SK-N-SH treated with all-trans-retinoic acid at 6 μM for 48 hours (cell line): ENCODE data around the gene HPS4.
"Not testable (repeated sequence)": the region's sequence is repeated elsewhere in the genome, so short reads cannot be mapped to it uniquely, and the experiment has no call there.

Experiments
- ATAC-seq: fragments of 200-7000 bp; cut with Tn5 transposase; 3 replicates; pipeline ENCODE4 v1.9.1; 2020; ENCODE audit warnings: mild to moderate bottlenecking, moderate library complexity
- ARNTL ChIP-seq: fragments of 450-650 bp; formaldehyde crosslinking; IDR thresholded peaks from 2 replicates; pipeline ENCODE4 v1.5.0; 2020; ENCODE audit warnings: low read depth, mild to moderate bottlenecking, moderate library complexity, borderline replicate concordance
- BACH2 ChIP-seq: fragments of 250-450 bp; sonication (Bioruptor Pico); IDR thresholded peaks from 2 replicates; pipeline ENCODE4 v1.9.0; 2021; ENCODE audit warnings: mild to moderate bottlenecking, borderline replicate concordance
- CSDC2 ChIP-seq: fragments of 250-450 bp; sonication (Bioruptor Pico); IDR thresholded peaks from 2 replicates; pipeline ENCODE4 v1.5.0; 2020; ENCODE audit warnings: mild to moderate bottlenecking, moderate library complexity
- ESRRG ChIP-seq: fragments of 250-450 bp; sonication (Bioruptor Pico); IDR thresholded peaks from 2 replicates; pipeline ENCODE4 v1.6.1; 2021; ENCODE audit warnings: mild to moderate bottlenecking
- GLIS3 ChIP-seq: fragments of 250-450 bp; sonication (Bioruptor Pico); IDR thresholded peaks from 2 replicates; pipeline ENCODE4 v1.5.0; 2020; ENCODE audit warnings: mild to moderate bottlenecking, moderate library complexity
- ISL1 ChIP-seq: fragments of 250-450 bp; sonication (Bioruptor Pico); IDR thresholded peaks from 2 replicates; pipeline ENCODE4 v2.1.2; 2022; ENCODE audit warnings: mild to moderate bottlenecking, moderate library complexity
- OSR1 ChIP-seq: fragments of 250-450 bp; sonication (Bioruptor Pico); IDR thresholded peaks from 2 replicates; pipeline ENCODE4 v1.8.0; 2022; ENCODE audit warnings: moderate library complexity, mild to moderate bottlenecking, inconsistent platforms
- PPARA ChIP-seq: fragments of 250-450 bp; sonication (Bioruptor Pico); IDR thresholded peaks from 2 replicates; pipeline ENCODE4 v1.5.0; 2020; ENCODE audit warnings: mild to moderate bottlenecking, borderline replicate concordance
- SNAI2 ChIP-seq: fragments of 250-450 bp; sonication (Bioruptor Pico); IDR thresholded peaks from 2 replicates; pipeline ENCODE4 v1.5.0; 2020; ENCODE audit warnings: mild to moderate bottlenecking, moderate library complexity
- TCF4 ChIP-seq: fragments of 250-450 bp; sonication (Bioruptor Pico); IDR thresholded peaks from 2 replicates; pipeline ENCODE4 v1.8.0; 2021; ENCODE audit warnings: mild to moderate bottlenecking, moderate library complexity, borderline replicate concordance
- TOX ChIP-seq: fragments of 250-450 bp; sonication (Bioruptor Pico); IDR thresholded peaks from 2 replicates; pipeline ENCODE4 v1.8.0; 2021; ENCODE audit warnings: mild to moderate bottlenecking, moderate library complexity, borderline replicate concordance
- ZC3H10 ChIP-seq: fragments of 250-450 bp; sonication (Bioruptor Pico); IDR thresholded peaks from 2 replicates; pipeline ENCODE4 v1.5.1; 2021; ENCODE audit warnings: mild to moderate bottlenecking, moderate library complexity
- ZFP3 ChIP-seq: fragments of 250-450 bp; sonication (Bioruptor Pico); IDR thresholded peaks from 2 replicates; pipeline ENCODE4 v1.5.0; 2020; ENCODE audit warnings: mild to moderate bottlenecking, moderate library complexity
- ZFP30 ChIP-seq: fragments of 450-650 bp; formaldehyde crosslinking; IDR thresholded peaks from 2 replicates; pipeline ENCODE4 v1.5.0; 2022; ENCODE audit warnings: mild to moderate bottlenecking, moderate library complexity
- ZNF565 ChIP-seq: fragments of 450-650 bp; formaldehyde crosslinking; conservative IDR thresholded peaks from 2 replicates; pipeline ENCODE4 v1.5.0; 2020; ENCODE audit warnings: low read depth, mild to moderate bottlenecking, moderate library complexity
- ZNF70 ChIP-seq: fragments of 450-650 bp; formaldehyde crosslinking; IDR thresholded peaks from 2 replicates; pipeline ENCODE4 v1.5.0; 2020; ENCODE audit warnings: mild to moderate bottlenecking, moderate library complexity
- ZNF8 ChIP-seq: fragments of 450-650 bp; formaldehyde crosslinking; IDR thresholded peaks from 2 replicates; pipeline ENCODE4 v1.5.0; 2020; ENCODE audit warnings: mild to moderate bottlenecking, moderate library complexity
- TF ChIP-seq, protein P1 (sequence below): fragments of 250-450 bp; sonication (Bioruptor Pico); IDR thresholded peaks from 2 replicates; pipeline ENCODE4 v1.5.1; 2020; ENCODE audit warnings: low read depth, mild to moderate bottlenecking, moderate library complexity
- TF ChIP-seq, protein P2 (sequence below): fragments of 250-450 bp; sonication (Bioruptor Pico); IDR thresholded peaks from 2 replicates; pipeline ENCODE4 v1.8.0; 2020; ENCODE audit warnings: mild to moderate bottlenecking, moderate library complexity, borderline replicate concordance
- TF ChIP-seq, protein P3 (sequence below): fragments of 250-450 bp; sonication (Bioruptor Pico); IDR thresholded peaks from 2 replicates; pipeline ENCODE4 v1.5.1; 2021; ENCODE audit warnings: mild to moderate bottlenecking, moderate library complexity
- TF ChIP-seq, protein P4 (sequence below): fragments of 250-450 bp; sonication (Bioruptor Pico); IDR thresholded peaks from 2 replicates; pipeline ENCODE4 v1.8.0; 2021; ENCODE audit warnings: low read depth, mild to moderate bottlenecking, moderate library complexity, borderline replicate concordance

The HPS4 gene

DNA sequence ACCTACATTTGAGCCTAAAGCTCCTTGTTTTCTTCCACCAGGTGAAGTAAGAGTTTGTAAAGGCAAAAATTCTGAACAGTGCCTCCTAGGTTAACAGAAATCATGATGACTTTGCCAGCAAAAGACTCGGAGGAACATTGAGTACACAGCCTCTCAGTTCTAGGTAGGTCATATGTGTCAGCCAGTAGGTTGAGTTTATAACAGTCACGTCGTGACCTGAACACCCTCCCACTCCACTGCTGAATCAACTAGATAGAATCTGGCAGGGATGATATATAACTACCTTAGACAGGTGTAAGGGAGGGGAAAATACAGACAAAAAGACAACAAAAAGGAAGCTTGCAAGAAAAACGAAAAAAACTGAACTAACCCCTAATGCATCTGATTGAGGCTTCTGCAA, 67.3 kb downstream of the HPS4 start:
- no peak for TF ChIP-seq TCF4 (CRISPR knock-in tag)
- TF ChIP-seq GLIS3 (CRISPR knock-in tag) = no peak
- TF ChIP-seq, protein P1, sequence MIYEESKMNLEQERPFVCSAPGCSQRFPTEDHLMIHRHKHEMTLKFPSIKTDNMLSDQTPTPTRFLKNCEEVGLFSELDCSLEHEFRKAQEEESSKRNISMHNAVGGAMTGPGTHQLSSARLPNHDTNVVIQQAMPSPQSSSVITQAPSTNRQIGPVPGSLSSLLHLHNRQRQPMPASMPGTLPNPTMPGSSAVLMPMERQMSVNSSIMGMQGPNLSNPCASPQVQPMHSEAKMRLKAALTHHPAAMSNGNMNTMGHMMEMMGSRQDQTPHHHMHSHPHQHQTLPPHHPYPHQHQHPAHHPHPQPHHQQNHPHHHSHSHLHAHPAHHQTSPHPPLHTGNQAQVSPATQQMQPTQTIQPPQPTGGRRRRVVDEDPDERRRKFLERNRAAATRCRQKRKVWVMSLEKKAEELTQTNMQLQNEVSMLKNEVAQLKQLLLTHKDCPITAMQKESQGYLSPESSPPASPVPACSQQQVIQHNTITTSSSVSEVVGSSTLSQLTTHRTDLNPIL (CRISPR knock-in tag) = no peak
- TF ChIP-seq CSDC2 (CRISPR knock-in tag) = no peak
- TF ChIP-seq TOX (CRISPR knock-in tag) = no peak
- TF ChIP-seq BACH2 (CRISPR knock-in tag) = no peak
- no peak for TF ChIP-seq ESRRG (CRISPR knock-in tag)
- TF ChIP-seq ZC3H10 (CRISPR knock-in tag) = no peak
- TF ChIP-seq OSR1 (CRISPR knock-in tag) = no peak
- no peak for TF ChIP-seq ZNF70 (CRISPR knock-in tag)
- no peak for TF ChIP-seq ZNF565 (CRISPR knock-in tag)
- no peak for TF ChIP-seq PPARA (CRISPR knock-in tag)
- no peak for TF ChIP-seq ZFP3
- TF ChIP-seq SNAI2 (CRISPR knock-in tag) = no peak
- TF ChIP-seq ZFP30 (CRISPR knock-in tag) = no peak
- no peak for TF ChIP-seq ZNF8 (CRISPR knock-in tag)
- no peak for ATAC-seq

DNA sequence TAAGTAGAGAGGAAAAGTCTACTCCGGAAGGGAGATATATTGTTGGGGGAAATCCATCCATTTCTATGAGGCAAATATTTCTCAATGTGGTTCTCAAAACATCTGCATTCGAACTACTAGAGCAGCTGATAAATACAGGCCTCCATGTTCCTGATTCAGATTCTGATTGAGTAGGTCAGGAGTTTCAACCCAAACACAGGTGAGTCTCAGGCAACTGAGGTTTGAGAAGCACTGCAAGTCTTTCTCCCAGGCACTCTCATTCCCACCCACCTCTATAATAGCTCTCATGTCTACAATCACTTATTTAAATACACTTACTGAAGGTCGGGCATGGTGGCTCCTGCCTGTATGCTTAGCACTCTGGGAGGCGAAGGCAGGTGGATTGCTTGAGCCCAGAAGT, 69.2 kb downstream of the HPS4 start:
- TF ChIP-seq, protein P2, sequence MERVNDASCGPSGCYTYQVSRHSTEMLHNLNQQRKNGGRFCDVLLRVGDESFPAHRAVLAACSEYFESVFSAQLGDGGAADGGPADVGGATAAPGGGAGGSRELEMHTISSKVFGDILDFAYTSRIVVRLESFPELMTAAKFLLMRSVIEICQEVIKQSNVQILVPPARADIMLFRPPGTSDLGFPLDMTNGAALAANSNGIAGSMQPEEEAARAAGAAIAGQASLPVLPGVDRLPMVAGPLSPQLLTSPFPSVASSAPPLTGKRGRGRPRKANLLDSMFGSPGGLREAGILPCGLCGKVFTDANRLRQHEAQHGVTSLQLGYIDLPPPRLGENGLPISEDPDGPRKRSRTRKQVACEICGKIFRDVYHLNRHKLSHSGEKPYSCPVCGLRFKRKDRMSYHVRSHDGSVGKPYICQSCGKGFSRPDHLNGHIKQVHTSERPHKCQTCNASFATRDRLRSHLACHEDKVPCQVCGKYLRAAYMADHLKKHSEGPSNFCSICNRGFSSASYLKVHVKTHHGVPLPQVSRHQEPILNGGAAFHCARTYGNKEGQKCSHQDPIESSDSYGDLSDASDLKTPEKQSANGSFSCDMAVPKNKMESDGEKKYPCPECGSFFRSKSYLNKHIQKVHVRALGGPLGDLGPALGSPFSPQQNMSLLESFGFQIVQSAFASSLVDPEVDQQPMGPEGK (CRISPR knock-in tag) = no peak
- no peak for ATAC-seq

DNA sequence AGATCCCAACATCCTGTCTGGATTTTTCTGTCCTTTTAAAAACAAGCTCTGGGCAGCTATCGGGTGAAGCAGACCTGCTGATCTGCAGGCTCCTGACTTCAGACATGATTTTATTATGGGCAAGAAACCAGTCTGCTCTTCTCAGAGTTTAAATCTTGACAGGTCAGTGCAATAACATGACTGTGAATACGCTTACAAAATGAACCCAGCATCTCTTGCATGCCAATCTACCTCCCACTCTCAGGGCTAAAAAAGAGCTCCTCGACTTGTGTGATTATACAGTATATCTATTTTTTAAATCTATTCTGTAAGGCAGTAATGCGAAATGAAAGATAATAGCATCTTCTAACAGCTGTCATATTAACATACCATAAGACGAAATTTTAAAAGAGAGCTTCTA, 73.2 kb downstream of the HPS4 start:
- TF ChIP-seq ZFP3 (no peak), TOX (CRISPR knock-in tag) (no peak), OSR1 (CRISPR knock-in tag) (no peak), ISL1 (CRISPR knock-in tag) (no peak), ZNF565 (CRISPR knock-in tag) (no peak), ZC3H10 (CRISPR knock-in tag) (no peak), ARNTL (CRISPR knock-in tag) (no peak), SNAI2 (CRISPR knock-in tag) (no peak), CSDC2 (CRISPR knock-in tag) (no peak), BACH2 (CRISPR knock-in tag) (no peak), ZFP30 (CRISPR knock-in tag) (no peak)
- TF ChIP-seq, protein P3, sequence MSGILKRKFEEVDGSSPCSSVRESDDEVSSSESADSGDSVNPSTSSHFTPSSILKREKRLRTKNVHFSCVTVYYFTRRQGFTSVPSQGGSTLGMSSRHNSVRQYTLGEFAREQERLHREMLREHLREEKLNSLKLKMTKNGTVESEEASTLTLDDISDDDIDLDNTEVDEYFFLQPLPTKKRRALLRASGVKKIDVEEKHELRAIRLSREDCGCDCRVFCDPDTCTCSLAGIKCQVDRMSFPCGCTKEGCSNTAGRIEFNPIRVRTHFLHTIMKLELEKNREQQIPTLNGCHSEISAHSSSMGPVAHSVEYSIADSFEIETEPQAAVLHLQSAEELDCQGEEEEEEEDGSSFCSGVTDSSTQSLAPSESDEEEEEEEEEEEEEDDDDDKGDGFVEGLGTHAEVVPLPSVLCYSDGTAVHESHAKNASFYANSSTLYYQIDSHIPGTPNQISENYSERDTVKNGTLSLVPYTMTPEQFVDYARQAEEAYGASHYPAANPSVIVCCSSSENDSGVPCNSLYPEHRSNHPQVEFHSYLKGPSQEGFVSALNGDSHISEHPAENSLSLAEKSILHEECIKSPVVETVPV (CRISPR knock-in tag) = no peak
- TF ChIP-seq, protein P1 (CRISPR knock-in tag) = no peak
- TF ChIP-seq, protein P2 (CRISPR knock-in tag) = no peak
- TF ChIP-seq, all 23 proteins: peak for 0
- no peak for ATAC-seq

DNA sequence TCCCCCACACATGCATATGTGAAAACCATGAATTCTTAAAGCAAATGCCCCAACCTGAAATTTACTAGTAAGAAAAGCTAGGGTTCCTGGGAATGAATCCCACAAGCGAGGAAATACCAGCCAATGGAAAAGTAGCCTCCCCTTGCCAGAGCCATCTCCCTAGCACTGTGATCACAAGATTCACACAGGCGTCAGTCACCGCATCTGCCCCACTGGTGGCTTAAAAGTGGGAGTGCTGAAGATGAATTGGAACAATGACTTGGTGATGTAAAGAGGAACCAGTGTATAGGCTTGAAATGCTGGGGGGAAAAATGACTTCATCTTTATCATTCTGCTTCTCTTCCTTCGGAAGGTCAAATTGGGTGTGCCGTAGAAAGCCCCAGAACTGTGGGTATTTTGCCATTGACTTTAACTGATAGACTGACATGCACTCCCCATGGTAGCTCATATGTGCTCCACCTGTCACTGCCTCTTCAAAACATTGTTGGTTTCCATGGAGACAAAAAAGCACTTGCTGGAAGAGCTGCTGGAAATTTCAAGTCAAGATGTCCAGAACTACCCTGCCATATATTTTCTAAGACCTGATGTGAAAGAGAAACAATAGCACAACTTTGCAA, 73.8 kb downstream of the HPS4 start:
- ATAC-seq = no peak
- TF ChIP-seq, protein P4, sequence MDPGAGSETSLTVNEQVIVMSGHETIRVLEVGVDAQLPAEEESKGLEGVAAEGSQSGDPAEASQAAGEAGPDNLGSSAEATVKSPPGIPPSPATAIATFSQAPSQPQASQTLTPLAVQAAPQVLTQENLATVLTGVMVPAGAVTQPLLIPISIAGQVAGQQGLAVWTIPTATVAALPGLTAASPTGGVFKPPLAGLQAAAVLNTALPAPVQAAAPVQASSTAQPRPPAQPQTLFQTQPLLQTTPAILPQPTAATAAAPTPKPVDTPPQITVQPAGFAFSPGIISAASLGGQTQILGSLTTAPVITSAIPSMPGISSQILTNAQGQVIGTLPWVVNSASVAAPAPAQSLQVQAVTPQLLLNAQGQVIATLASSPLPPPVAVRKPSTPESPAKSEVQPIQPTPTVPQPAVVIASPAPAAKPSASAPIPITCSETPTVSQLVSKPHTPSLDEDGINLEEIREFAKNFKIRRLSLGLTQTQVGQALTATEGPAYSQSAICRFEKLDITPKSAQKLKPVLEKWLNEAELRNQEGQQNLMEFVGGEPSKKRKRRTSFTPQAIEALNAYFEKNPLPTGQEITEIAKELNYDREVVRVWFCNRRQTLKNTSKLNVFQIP = no peak
- TF ChIP-seq ZNF8 (CRISPR knock-in tag) (no peak), PPARA (CRISPR knock-in tag) (no peak), ZFP3 (no peak), OSR1 (CRISPR knock-in tag) (no peak), SNAI2 (CRISPR knock-in tag) (no peak), ESRRG (CRISPR knock-in tag) (no peak), TCF4 (CRISPR knock-in tag) (no peak)

DNA sequence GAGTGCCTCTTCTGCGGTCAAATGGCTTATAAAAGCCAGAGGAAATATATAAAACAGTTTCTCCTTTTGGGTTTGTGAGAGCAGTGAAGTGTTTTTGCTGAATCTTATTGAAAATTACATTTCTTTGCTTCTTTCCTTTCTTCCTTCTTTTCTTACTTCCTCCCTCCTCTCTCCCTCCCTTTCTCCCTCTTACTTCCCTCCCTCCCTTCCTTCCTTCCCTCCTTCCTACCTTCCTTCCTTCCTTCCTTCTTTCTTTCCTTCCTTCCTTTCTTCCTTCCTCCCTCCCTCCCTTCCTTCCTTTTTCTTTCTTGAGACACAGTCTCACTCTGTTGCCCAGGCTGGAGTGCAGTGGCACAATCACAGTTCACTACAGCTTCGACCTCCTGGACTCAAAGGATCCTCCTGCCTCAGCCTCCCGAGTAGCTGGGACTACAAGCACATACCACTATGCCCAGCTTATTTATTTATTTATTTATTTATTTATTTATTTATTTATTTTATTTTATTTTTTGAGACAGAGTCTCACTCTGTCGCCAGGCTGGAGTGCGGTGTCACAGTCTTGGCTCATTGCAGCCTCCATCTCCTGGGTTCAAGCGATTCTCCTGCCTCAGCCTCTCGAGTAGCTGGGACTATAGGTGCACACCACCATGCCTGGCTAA, 74.9 kb downstream of the HPS4 start:
- ATAC-seq = not testable (repeated sequence)
